ENCODE results near the gene TRAF4. TPM values are rescaled to one million over a fixed set of nuclear protein-coding genes. Genes with fewer than 3 reads are reported as not detected.
A peak's percentile ranks its signal among the peaks of the same experiment; 100 is the strongest.

TRAF4 gene
- total and polyA plus RNA-seq, 9 of the 15 experiments (the other 6 are each of a cell fraction or from before 2014, with no cell fraction given), result 2.4 to 147 (median 72.4) TPM

GRCh38 chr17:28726627-28727491, 17.0 kb upstream of the TRAF4 start (continued):
- TF ChIP-seq KDM2B (CRISPR knock-in tag; IDR thresholded peaks at IDR 0.05) (peak; percentile 54; the same call in 1 of the 2 replicates), ZNF407 (IDR thresholded peaks at IDR 0.05; ENCODE audit: low read depth) (no peak), TBP (optimal IDR thresholded peaks at IDR 0.05; ENCODE audit: low read depth, low read length) (no peak), ZKSCAN1 (IDR thresholded peaks at IDR 0.05; ENCODE audit: low read depth, low read length) (peak; percentile 45; the same call in 1 of the 2 replicates), CBFA2T2 (conservative IDR thresholded peaks at IDR 0.05) (no peak), KHSRP (IDR thresholded peaks at IDR 0.05) (no peak), ZNF609 (CRISPR knock-in tag; IDR thresholded peaks at IDR 0.05; ENCODE audit: borderline replicate concordance) (0 out of 2 replicates have a peak, but pooled peaks have one; percentile 84), ZNF644 (tag; IDR thresholded peaks at IDR 0.05; ENCODE audit: low read depth) (peak; percentile 67; the same call in 1 of the 2 replicates), PHF20 (IDR thresholded peaks at IDR 0.05; ENCODE audit: partially characterized antibody) (no peak), TOE1 (IDR thresholded peaks at IDR 0.05; ENCODE audit: borderline replicate concordance) (no peak), TOE1 (CRISPR knock-in tag; IDR thresholded peaks at IDR 0.05; ENCODE audit: borderline replicate concordance, low read depth) (no peak; the same call in 1 of the 2 replicates)
- TF ChIP-seq, protein P1, sequence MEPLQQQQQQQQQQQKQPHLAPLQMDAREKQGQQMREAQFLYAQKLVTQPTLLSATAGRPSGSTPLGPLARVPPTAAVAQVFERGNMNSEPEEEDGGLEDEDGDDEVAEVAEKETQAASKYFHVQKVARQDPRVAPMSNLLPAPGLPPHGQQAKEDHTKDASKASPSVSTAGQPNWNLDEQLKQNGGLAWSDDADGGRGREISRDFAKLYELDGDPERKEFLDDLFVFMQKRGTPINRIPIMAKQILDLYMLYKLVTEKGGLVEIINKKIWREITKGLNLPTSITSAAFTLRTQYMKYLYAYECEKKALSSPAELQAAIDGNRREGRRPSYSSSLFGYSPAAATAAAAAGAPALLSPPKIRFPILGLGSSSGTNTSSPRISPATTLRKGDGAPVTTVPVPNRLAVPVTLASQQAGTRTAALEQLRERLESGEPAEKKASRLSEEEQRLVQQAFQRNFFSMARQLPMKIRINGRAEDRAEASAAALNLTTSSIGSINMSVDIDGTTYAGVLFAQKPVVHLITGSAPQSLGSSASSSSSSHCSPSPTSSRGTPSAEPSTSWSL (CRISPR knock-in tag; IDR thresholded peaks at IDR 0.05; ENCODE audit: borderline replicate concordance), result no peak

Measured in K562 (cell line).